ENCODE data around the gene CEP19.
A peak's percentile ranks its signal among the peaks of the same experiment; 100 is the strongest.
"Not testable (repeated sequence)": the region's sequence is repeated elsewhere in the genome, so short reads cannot be mapped to it uniquely, and the experiment has no call there.

Gene CEP19

GRCh38 chr3:196737655-196738054 is 25.6 kb upstream of the CEP19 start:
- H3K9ac ChIP-seq (ENCODE audit: low read length): no peak overlapping the region
- peaks cover 6% of the 10 kb centered on the region for H3K4me1 ChIP-seq (ENCODE audit: control insufficient read depth, insufficient read depth, low read length)
- no peaks in the 10 kb centered on the region for H3K27me3 ChIP-seq (ENCODE audit: control insufficient read depth, insufficient read depth, low read length)
- H3K36me3 ChIP-seq (ENCODE audit: control insufficient read depth, insufficient read depth, low read length): no peaks in the 10 kb centered on the region
- H3K27ac ChIP-seq (ENCODE audit: low read depth, low read length): no peak overlapping the region
- H3K4me3 ChIP-seq (ENCODE audit: low read length): no peak overlapping the region

- no peaks in the 10 kb centered on the region for H3K27me3 ChIP-seq (ENCODE audit: control insufficient read depth, insufficient read depth, low read length)
These were observed 24.8 kb upstream of the CEP19 start for GRCh38 chr3:196736670-196737374.

GRCh38 chr3:196735751-196736150 is 23.7 kb upstream of the CEP19 start:
- no peak overlapping the region for H3K4me3 ChIP-seq (ENCODE audit: low read length)
- H3K27me3 ChIP-seq (ENCODE audit: control insufficient read depth, insufficient read depth, low read length): no peaks in the 10 kb centered on the region
- H3K27ac ChIP-seq (ENCODE audit: low read depth, low read length): no peak overlapping the region
- no peak overlapping the region for H3K9ac ChIP-seq (ENCODE audit: low read length)
- no peaks in the 10 kb centered on the region for H3K4me1 ChIP-seq (ENCODE audit: control insufficient read depth, insufficient read depth, low read length)
- H3K36me3 ChIP-seq (ENCODE audit: control insufficient read depth, insufficient read depth, low read length): no peaks in the 10 kb centered on the region

More at GRCh38 chr3:196736670-196737374, 24.8 kb upstream of the CEP19 start:
- Histone ChIP-seq H3K4me3 (ENCODE audit: low read length) (no peak overlapping the region), H3K4me1 (ENCODE audit: control insufficient read depth, insufficient read depth, low read length) (peaks cover 6% of the 10 kb centered on the region), H3K9ac (ENCODE audit: low read length) (no peak overlapping the region), H3K36me3 (ENCODE audit: control insufficient read depth, insufficient read depth, low read length) (no peaks in the 10 kb centered on the region), H3K27ac (ENCODE audit: low read depth, low read length) (no peak overlapping the region)

- Histone ChIP-seq H3K27ac (ENCODE audit: low read depth, low read length) (no peak overlapping the region), H3K4me1 (ENCODE audit: control insufficient read depth, insufficient read depth, low read length) (no peaks in the 10 kb centered on the region), H3K4me3 (ENCODE audit: low read length) (no peak overlapping the region), H3K9ac (ENCODE audit: low read length) (no peak overlapping the region), H3K27me3 (ENCODE audit: control insufficient read depth, insufficient read depth, low read length) (no peaks in the 10 kb centered on the region), H3K36me3 (ENCODE audit: control insufficient read depth, insufficient read depth, low read length) (no peaks in the 10 kb centered on the region)
These were observed 15.0 kb upstream of the CEP19 start for GRCh38 chr3:196726788-196727675.

GRCh38 chr3:196721097-196721496 is 9.0 kb upstream of the CEP19 start:
- Histone ChIP-seq H3K9ac (ENCODE audit: low read length) (no peak overlapping the region), H3K36me3 (ENCODE audit: control insufficient read depth, insufficient read depth, low read length) (no peaks in the 10 kb centered on the region), H3K4me1 (ENCODE audit: control insufficient read depth, insufficient read depth, low read length) (no peaks in the 10 kb centered on the region), H3K27ac (ENCODE audit: low read depth, low read length) (no peak overlapping the region), H3K4me3 (ENCODE audit: low read length) (no peak overlapping the region), H3K27me3 (ENCODE audit: control insufficient read depth, insufficient read depth, low read length) (no peaks in the 10 kb centered on the region)

- H3K27me3 ChIP-seq (ENCODE audit: control insufficient read depth, insufficient read depth, low read length); H3K4me3 ChIP-seq (ENCODE audit: low read length); H3K9ac ChIP-seq (ENCODE audit: low read length); H3K36me3 ChIP-seq (ENCODE audit: control insufficient read depth, insufficient read depth, low read length); H3K4me1 ChIP-seq (ENCODE audit: control insufficient read depth, insufficient read depth, low read length); H3K27ac ChIP-seq (ENCODE audit: low read depth, low read length): not testable (repeated sequence)
These were observed 5.1 kb upstream of the CEP19 start for GRCh38 chr3:196717162-196717561.

- Histone ChIP-seq H3K27ac (ENCODE audit: low read depth, low read length) (peak overlapping the region; percentile 91), H3K4me3 (ENCODE audit: low read length) (peak overlapping the region; percentile 87), H3K9ac (ENCODE audit: low read length) (peak overlapping the region; percentile 84), H3K36me3 (ENCODE audit: control insufficient read depth, insufficient read depth, low read length) (no peaks in the 10 kb centered on the region), H3K4me1 (ENCODE audit: control insufficient read depth, insufficient read depth, low read length) (peaks cover 8% of the 10 kb centered on the region), H3K27me3 (ENCODE audit: control insufficient read depth, insufficient read depth, low read length) (no peaks in the 10 kb centered on the region)
These were observed 714 bp upstream of the CEP19 start for GRCh38 chr3:196712514-196713413.

- H3K4me1 ChIP-seq (ENCODE audit: control insufficient read depth, insufficient read depth, low read length): peaks cover 7% of the 10 kb centered on the region
- no peak overlapping the region for H3K9ac ChIP-seq (ENCODE audit: low read length)
- H3K36me3 ChIP-seq (ENCODE audit: control insufficient read depth, insufficient read depth, low read length): no peaks in the 10 kb centered on the region
- no peak overlapping the region for H3K27ac ChIP-seq (ENCODE audit: low read depth, low read length)
- no peaks in the 10 kb centered on the region for H3K27me3 ChIP-seq (ENCODE audit: control insufficient read depth, insufficient read depth, low read length)
- H3K4me3 ChIP-seq (ENCODE audit: low read length): no peak overlapping the region
These were observed 3.6 kb downstream of the CEP19 start for GRCh38 chr3:196708467-196708866.

- Histone ChIP-seq H3K36me3 (ENCODE audit: control insufficient read depth, insufficient read depth, low read length) (no peaks in the 10 kb centered on the region), H3K27me3 (ENCODE audit: control insufficient read depth, insufficient read depth, low read length) (no peaks in the 10 kb centered on the region), H3K4me1 (ENCODE audit: control insufficient read depth, insufficient read depth, low read length) (no peaks in the 10 kb centered on the region), H3K4me3 (ENCODE audit: low read length) (no peak overlapping the region), H3K27ac (ENCODE audit: low read depth, low read length) (no peak overlapping the region), H3K9ac (ENCODE audit: low read length) (no peak overlapping the region)
These were observed 4.5 kb downstream of the CEP19 start for GRCh38 chr3:196707566-196707965.

- H3K9ac ChIP-seq (ENCODE audit: low read length): no peak overlapping the region
- H3K27ac ChIP-seq (ENCODE audit: low read depth, low read length): no peak overlapping the region
- H3K27me3 ChIP-seq (ENCODE audit: control insufficient read depth, insufficient read depth, low read length): no peaks in the 10 kb centered on the region
- H3K36me3 ChIP-seq (ENCODE audit: control insufficient read depth, insufficient read depth, low read length): no peaks in the 10 kb centered on the region
- H3K4me1 ChIP-seq (ENCODE audit: control insufficient read depth, insufficient read depth, low read length): no peaks in the 10 kb centered on the region
- H3K4me3 ChIP-seq (ENCODE audit: low read length): no peak overlapping the region
These were observed 5.3 kb downstream of the CEP19 start for GRCh38 chr3:196706731-196707130.

GRCh38 chr3:196706327-196706726 is 5.7 kb downstream of the CEP19 start:
- Histone ChIP-seq H3K27me3 (ENCODE audit: control insufficient read depth, insufficient read depth, low read length) (no peaks in the 10 kb centered on the region), H3K9ac (ENCODE audit: low read length) (no peak overlapping the region), H3K4me3 (ENCODE audit: low read length) (no peak overlapping the region), H3K36me3 (ENCODE audit: control insufficient read depth, insufficient read depth, low read length) (no peaks in the 10 kb centered on the region), H3K27ac (ENCODE audit: low read depth, low read length) (no peak overlapping the region), H3K4me1 (ENCODE audit: control insufficient read depth, insufficient read depth, low read length) (no peaks in the 10 kb centered on the region)

GRCh38 chr3:196700801-196701200 is 11.2 kb downstream of the CEP19 start:
- Histone ChIP-seq H3K4me1 (ENCODE audit: control insufficient read depth, insufficient read depth, low read length) (no peaks in the 10 kb centered on the region), H3K9ac (ENCODE audit: low read length) (no peak overlapping the region), H3K4me3 (ENCODE audit: low read length) (no peak overlapping the region), H3K27ac (ENCODE audit: low read depth, low read length) (no peak overlapping the region), H3K36me3 (ENCODE audit: control insufficient read depth, insufficient read depth, low read length) (no peaks in the 10 kb centered on the region), H3K27me3 (ENCODE audit: control insufficient read depth, insufficient read depth, low read length) (no peaks in the 10 kb centered on the region)

Data from rectal smooth muscle tissue (tissue), 1 donor.